Brain pericyte (primary cell): ENCODE measurements around the gene LRRC28.
A peak's percentile ranks its signal among the peaks of the same experiment; 100 is the strongest.

Source experiments
- DNase-seq: peaks from one replicate; pipeline ENCODE4 v3.0.0-alpha.2; 2012; ENCODE audit warnings: low read depth, low spot score

The LRRC28 gene

GRCh38 chr15:99305761-99306505, 54.7 kb downstream of the LRRC28 start:
- DNase-seq, result peak; percentile 59

- DNase-seq, result no peak
Observed at GRCh38 chr15:99306694-99307338, 55.5 kb downstream of the LRRC28 start.

- DNase-seq, result no peak
Observed at GRCh38 chr15:99307735-99308134, 56.5 kb downstream of the LRRC28 start.

- no peak for DNase-seq
Observed at GRCh38 chr15:99310745-99311144, 59.5 kb downstream of the LRRC28 start.

GRCh38 chr15:99312228-99312627, 60.9 kb downstream of the LRRC28 start:
- no peak for DNase-seq

GRCh38 chr15:99312794-99313193, 61.5 kb downstream of the LRRC28 start:
- no peak for DNase-seq

GRCh38 chr15:99315636-99316035, 64.4 kb downstream of the LRRC28 start:
- DNase-seq, result no peak

- no peak for DNase-seq
Observed at GRCh38 chr15:99320374-99321215, 69.3 kb downstream of the LRRC28 start.

GRCh38 chr15:99321468-99321867, 70.2 kb downstream of the LRRC28 start:
- DNase-seq, result no peak

GRCh38 chr15:99322643-99323405, 71.5 kb downstream of the LRRC28 start:
- DNase-seq, result no peak

- no peak for DNase-seq
Observed at GRCh38 chr15:99324082-99324620, 72.9 kb downstream of the LRRC28 start.

GRCh38 chr15:99324700-99325099, 73.4 kb downstream of the LRRC28 start:
- DNase-seq, result no peak

- no peak for DNase-seq
Observed at GRCh38 chr15:99326235-99326634, 75.0 kb downstream of the LRRC28 start.

- no peak for DNase-seq
Observed at GRCh38 chr15:99328106-99329072, 77.1 kb downstream of the LRRC28 start.

GRCh38 chr15:99331381-99331780, 80.1 kb downstream of the LRRC28 start:
- DNase-seq, result no peak

- no peak for DNase-seq
Observed at GRCh38 chr15:99333413-99333812, 82.1 kb downstream of the LRRC28 start.

- DNase-seq, result no peak
Observed at GRCh38 chr15:99333981-99334380, 82.7 kb downstream of the LRRC28 start.

GRCh38 chr15:99335508-99335907, 84.2 kb downstream of the LRRC28 start:
- DNase-seq, result no peak

- DNase-seq, result no peak
Observed at GRCh38 chr15:99336794-99337193, 85.5 kb downstream of the LRRC28 start.

GRCh38 chr15:99340347-99340746, 89.1 kb downstream of the LRRC28 start:
- DNase-seq, result no peak
